Kidney (tissue), 22 donors: Measurements from ENCODE around the gene ERH. TPM values are rescaled to one million over a fixed set of nuclear protein-coding genes. Genes with fewer than 3 reads are reported as not detected.
A peak's percentile ranks its signal among the peaks of the same experiment; 100 is the strongest.

ENCODE experiments used
- DNase-seq, 5 donors: peaks; one replicate each; pipeline ENCODE4 v3.0.0-alpha.2; 2013 to 2020
- FAIRE-seq: peaks from 2 replicates; lab custom pipeline; 2012; peaks lifted over from hg19 to GRCh38; lab: Jason Lieb, UNC
- H3K27ac ChIP-seq, 2 donors: one replicate each; pipeline ENCODE4 v1.7.0; 2013; ENCODE audit warnings: low read depth in 2 of 2, low read length in 2 of 2, inconsistent platforms in 1 of 2
- H3K27me3 ChIP-seq: one replicate; pipeline ENCODE4 v1.7.1; 2013; ENCODE audit warnings: low read length, inconsistent platforms; ENCODE audit not compliant: control insufficient read depth, insufficient read depth
- H3K36me3 ChIP-seq, 3 donors: one replicate each; pipeline versions ENCODE4 v1.7.0 to v1.7.1; 2013; ENCODE audit warnings: low read length in 3 of 3, control low read depth in 1 of 3, inconsistent platforms in 1 of 3; ENCODE audit not compliant: insufficient read depth in 3 of 3, control insufficient read depth in 2 of 3
- H3K4me1 ChIP-seq, 3 donors: one replicate each; pipeline versions ENCODE4 v1.7.0 to v1.7.1; 2013; ENCODE audit warnings: low read length in 3 of 3, inconsistent platforms in 1 of 3, low read depth in 1 of 3; ENCODE audit not compliant: control insufficient read depth in 2 of 3, insufficient read depth in 2 of 3
- H3K4me3 ChIP-seq, 3 donors: one replicate each; pipeline versions ENCODE4 v1.7.0 to v1.8.1; 2013; ENCODE audit warnings: low read length in 3 of 3, control low read depth in 1 of 3, inconsistent platforms in 1 of 3
- H3K9ac ChIP-seq, 3 donors: one replicate each; pipeline versions ENCODE4 v1.7.0 to v1.7.1; 2013; ENCODE audit warnings: low read length in 3 of 3, control low read depth in 1 of 3, inconsistent platforms in 1 of 3
- H3K9me3 ChIP-seq, 3 donors: one replicate each; pipeline versions ENCODE4 v1.7.0 to v1.7.1; 2013; ENCODE audit warnings: low read length in 3 of 3, control low read depth in 1 of 3, inconsistent platforms in 1 of 3; ENCODE audit not compliant: control insufficient read depth in 2 of 3, insufficient read depth in 1 of 3
- intact Hi-C: fragments of 100-400 bp; cut with DNase I; formaldehyde crosslinking; loops from one replicate; pipeline ENCODE4 v1.11.1; 2022
- long read RNA-seq, 10 donors: library from polyadenylated mRNA in 1 of 10; unstranded in 1 of 10; transcript quantifications; one replicate each; pipeline ENCODE4 v2.0.0 and lab custom pipeline, GENCODE V29; 2021 to 2026
- polyA plus RNA-seq: library from polyadenylated mRNA; stranded (reverse); fragments of 350-450 nt; fragmentation: Illumina TruSeq; extraction: RNeasy Lipid Tissue Mini Kit (QIAGEN cat#74804); gene quantifications from one replicate; pipeline ENCODE4 v1.2.3, GENCODE V29; 2014; ENCODE audit warnings: low read depth, low replicate concordance; ENCODE audit not compliant: insufficient read depth
- total RNA-seq: library from RNA; stranded (reverse); fragmentation: NEBNext Ultra II Directional; extraction: Animal tissue kit (Norgen Biotek cat#: 25700); gene quantifications from one replicate; pipeline ENCODE4 v1.2.1, GENCODE V29; 2021
- TF ChIP-seq, protein P1 (sequence below): IDR thresholded peaks from 3 replicates; pipeline ENCODE4 v1.5.1; 2012; ENCODE audit warnings: mild to moderate bottlenecking, moderate library complexity, borderline replicate concordance; ENCODE audit not compliant: insufficient read depth; ENCODE audit errors: extremely low read depth
- donor health status: control.
- donor health status: control.
- donor health status: control.
- donor health status: control.
- donor health status: control.
- donor health status: DM: yes; HTN: yes; CAD: no.
- donor health status: Normal renal cell carcinoma (clear cell type).

ERH gene
- total RNA-seq = 168 TPM
- polyA plus RNA-seq = 193 TPM
- long read RNA-seq, donor 1, transcript ERH-203 (4 exons, 1,124 nt) = major isoform, 170 of 182 reads
- long read RNA-seq, donor 1, partial matches to known transcripts = 9 of 182 reads
- long read RNA-seq, donor 1, other reads (novel, unspliced or antisense) = 0 of 182 reads
- long read RNA-seq, donor 2, transcript ERH-202 (3 exons, 586 nt) = minor isoform, 6 of 222 reads
- long read RNA-seq, donor 2, transcript ERH-203 (4 exons, 1,124 nt) = major isoform, 210 of 222 reads
- long read RNA-seq, donor 2, partial matches to known transcripts = 6 of 222 reads
- long read RNA-seq, donor 2, other reads (novel, unspliced or antisense) = 0 of 222 reads
- long read RNA-seq, donor 3, transcript ERH-202 (3 exons, 586 nt) = minor isoform, 8 of 249 reads
- long read RNA-seq, donor 3, transcript ERH-203 (4 exons, 1,124 nt) = major isoform, 232 of 249 reads
- long read RNA-seq, donor 3, partial matches to known transcripts = 8 of 249 reads
- long read RNA-seq, donor 3, other reads (novel, unspliced or antisense) = 0 of 249 reads
- long read RNA-seq, donor 4, transcript ERH-203 (4 exons, 1,124 nt) = major isoform, 149 of 149 reads
- long read RNA-seq, donor 4, partial matches to known transcripts = 0 of 149 reads
- long read RNA-seq, donor 4, other reads (novel, unspliced or antisense) = 0 of 149 reads
- long read RNA-seq, donor 5, transcript ERH-203 (4 exons, 1,124 nt) = major isoform, 17 of 17 reads
- long read RNA-seq, donor 5, partial matches to known transcripts = 0 of 17 reads
- long read RNA-seq, donor 5, other reads (novel, unspliced or antisense) = 0 of 17 reads
- long read RNA-seq, donor 6, transcript ERH-202 (3 exons, 586 nt) = minor isoform, 11 of 517 reads
- long read RNA-seq, donor 6, transcript ERH-203 (4 exons, 1,124 nt) = major isoform, 481 of 517 reads
- long read RNA-seq, donor 6, partial matches to known transcripts = 19 of 517 reads
- long read RNA-seq, donor 6, other reads (novel, unspliced or antisense) = 6 of 517 reads
- long read RNA-seq, donor 7, transcript ERH-203 (4 exons, 1,124 nt) = major isoform, 21 of 33 reads
- long read RNA-seq, donor 7, partial matches to known transcripts = 0 of 33 reads
- long read RNA-seq, donor 7, other reads (novel, unspliced or antisense) = 12 of 33 reads
- long read RNA-seq, donor 8, transcript ERH-203 (4 exons, 1,124 nt) = major isoform, 231 of 247 reads
- long read RNA-seq, donor 8, partial matches to known transcripts = 13 of 247 reads
- long read RNA-seq, donor 8, other reads (novel, unspliced or antisense) = 0 of 247 reads
- long read RNA-seq, donor 9, transcript ERH-203 (4 exons, 1,124 nt) = major isoform, 120 of 131 reads
- long read RNA-seq, donor 9, partial matches to known transcripts = 8 of 131 reads
- long read RNA-seq, donor 9, other reads (novel, unspliced or antisense) = 0 of 131 reads
- long read RNA-seq, donor 10, transcript ERH-202 (3 exons, 586 nt) = minor isoform, 9 of 140 reads
- long read RNA-seq, donor 10, transcript ERH-203 (4 exons, 1,124 nt) = major isoform, 122 of 140 reads
- long read RNA-seq, donor 10, partial matches to known transcripts = 8 of 140 reads
- long read RNA-seq, donor 10, other reads (novel, unspliced or antisense) = 0 of 140 reads

DNA sequence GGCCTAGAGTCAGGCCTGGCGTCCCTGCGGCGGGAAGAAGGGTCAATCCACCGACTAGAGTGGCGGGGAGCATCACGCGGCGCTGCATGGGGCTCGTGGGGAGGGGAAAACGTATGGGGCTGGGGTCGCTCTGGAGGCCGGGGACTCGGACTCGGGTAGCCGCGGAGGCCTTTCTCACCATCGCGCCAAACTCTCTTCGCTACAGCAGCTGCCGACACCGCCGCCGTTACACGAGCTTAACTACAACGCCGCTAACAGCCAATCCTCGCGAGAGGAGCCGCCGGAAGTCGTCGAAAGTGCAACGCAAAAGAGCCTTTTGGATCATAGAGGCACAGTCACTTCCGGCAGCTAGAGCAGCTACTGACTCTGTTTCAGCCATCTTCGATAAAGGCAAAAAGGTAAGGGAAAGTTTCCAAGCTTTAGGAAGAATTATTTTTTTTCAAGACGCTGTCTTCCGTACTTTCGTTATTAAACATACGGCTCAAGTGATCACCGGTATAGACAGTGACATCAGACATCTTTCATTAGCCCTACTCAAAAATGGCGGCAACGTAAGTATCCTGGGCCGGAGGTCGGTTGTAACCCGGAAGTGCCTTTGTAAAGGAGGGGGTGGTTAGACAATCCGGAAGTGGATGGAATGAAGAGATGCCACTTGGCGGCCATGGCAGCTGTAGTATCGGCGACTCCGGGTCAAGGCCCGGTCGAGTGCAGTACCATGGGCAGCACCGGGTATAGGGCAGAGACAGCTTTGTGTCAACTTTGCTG is at the start of gene ERH, which contains the start of gene SLC39A9:
TSS of gene ERH (minus strand) at position 247 of the 765 bp plus-strand sequence. CDS start at position 181, 66 bp downstream.
TSS of gene SLC39A9 (plus strand) at position 640 of the 765 bp plus-strand sequence. CDS start 678 bp downstream, outside the sequence.
- TF ChIP-seq, protein P1, sequence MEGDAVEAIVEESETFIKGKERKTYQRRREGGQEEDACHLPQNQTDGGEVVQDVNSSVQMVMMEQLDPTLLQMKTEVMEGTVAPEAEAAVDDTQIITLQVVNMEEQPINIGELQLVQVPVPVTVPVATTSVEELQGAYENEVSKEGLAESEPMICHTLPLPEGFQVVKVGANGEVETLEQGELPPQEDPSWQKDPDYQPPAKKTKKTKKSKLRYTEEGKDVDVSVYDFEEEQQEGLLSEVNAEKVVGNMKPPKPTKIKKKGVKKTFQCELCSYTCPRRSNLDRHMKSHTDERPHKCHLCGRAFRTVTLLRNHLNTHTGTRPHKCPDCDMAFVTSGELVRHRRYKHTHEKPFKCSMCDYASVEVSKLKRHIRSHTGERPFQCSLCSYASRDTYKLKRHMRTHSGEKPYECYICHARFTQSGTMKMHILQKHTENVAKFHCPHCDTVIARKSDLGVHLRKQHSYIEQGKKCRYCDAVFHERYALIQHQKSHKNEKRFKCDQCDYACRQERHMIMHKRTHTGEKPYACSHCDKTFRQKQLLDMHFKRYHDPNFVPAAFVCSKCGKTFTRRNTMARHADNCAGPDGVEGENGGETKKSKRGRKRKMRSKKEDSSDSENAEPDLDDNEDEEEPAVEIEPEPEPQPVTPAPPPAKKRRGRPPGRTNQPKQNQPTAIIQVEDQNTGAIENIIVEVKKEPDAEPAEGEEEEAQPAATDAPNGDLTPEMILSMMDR = no peak
- H3K9me3 ChIP-seq = no peaks in the 10 kb centered on the region
- peak within 1 kb of the TSS; percentile 74 to 100 (median 82) for H3K9ac ChIP-seq
- peaks cover 8 to 24% (median 14%) of the 10 kb centered on the region in 3 donors for H3K36me3 ChIP-seq
- no peaks in the 10 kb centered on the region for H3K27me3 ChIP-seq
- peak within 1 kb of the TSS; percentile 90 to 100 (median 92) for H3K4me3 ChIP-seq
- FAIRE-seq = peak; percentile 74
- H3K4me1 ChIP-seq = peaks cover 4 to 16% (median 8%) of the 10 kb centered on the region in 3 donors
- intact Hi-C loops = no loop called here
- peak; percentile 97 to 99 (median 98) for DNase-seq
- H3K27ac ChIP-seq = peak within 1 kb of the TSS; percentile 91 to 93

- FAIRE-seq (no peak), DNase-seq (no peak)
Observed at GRCh38 chr14:69443296-69443805, 45.3 kb upstream of the ERH start.

More at GRCh38 chr14:69443296-69443805, 45.3 kb upstream of the ERH start:
- intact Hi-C loops = no loop called here
- TF ChIP-seq, protein P1 = no peak
- Histone ChIP-seq H3K4me3 (no peak overlapping the region), H3K9me3 (no peaks in the 10 kb centered on the region), H3K27ac (no peak overlapping the region), H3K27me3 (no peaks in the 10 kb centered on the region), H3K4me1 (no peaks in the 10 kb centered on the region), H3K9ac (no peak overlapping the region), H3K36me3 (peaks cover 0 to 6% (median 0%) of the 10 kb centered on the region in 3 donors)
